Measurements from ENCODE around the gene RNF225.

RNF225 gene

GRCh38 chr19:58382997-58383603 lies 12.4 kb upstream of the RNF225 start:
- TF ChIP-seq CTCF (IDR thresholded peaks at IDR 0.05; ENCODE audit: low read depth, low read length, missing control alignments) = no peak
- no peak for DNase-seq (ENCODE audit: low read depth)
- no peak overlapping the region for H3K4me3 ChIP-seq (ENCODE audit: low read depth, low read length)
- in situ Hi-C loops (cut with HindIII; ENCODE audit: low sequenced_read_pairs) = no loop called here

GRCh38 chr19:58385313-58385890 lies 10.1 kb upstream of the RNF225 start:
- DNase-seq (ENCODE audit: low read depth) = no peak
- peak overlapping the region; percentile 88 for H3K4me3 ChIP-seq (ENCODE audit: low read depth, low read length)
- in situ Hi-C loops (cut with HindIII; ENCODE audit: low sequenced_read_pairs) = no loop called here
- no peak for TF ChIP-seq CTCF (IDR thresholded peaks at IDR 0.05; ENCODE audit: low read depth, low read length, missing control alignments)

- H3K4me3 ChIP-seq (ENCODE audit: low read depth, low read length) = peak overlapping the region; percentile 88
- DNase-seq (ENCODE audit: low read depth) = no peak
- in situ Hi-C loops (cut with HindIII; ENCODE audit: low sequenced_read_pairs) = no loop called here
- TF ChIP-seq CTCF (IDR thresholded peaks at IDR 0.05; ENCODE audit: low read depth, low read length, missing control alignments) = no peak
These were observed 9.4 kb upstream of the RNF225 start for GRCh38 chr19:58385891-58386575.

- in situ Hi-C loops (cut with HindIII; ENCODE audit: low sequenced_read_pairs) = no loop called here
- peak; percentile 95 for DNase-seq (ENCODE audit: low read depth)
- TF ChIP-seq CTCF (IDR thresholded peaks at IDR 0.05; ENCODE audit: low read depth, low read length, missing control alignments) = no peak
- H3K4me3 ChIP-seq (ENCODE audit: low read depth, low read length) = peak within 1 kb of the TSS; percentile 88
These were observed 8.7 kb upstream of the RNF225 start, which contains the start of gene RPS5 for GRCh38 chr19:58386576-58387337. TSS of gene RPS5 (plus strand) at chr19:58387269. CDS start at chr19:58388138, 869 bp downstream.

- in situ Hi-C loops (cut with HindIII; ENCODE audit: low sequenced_read_pairs) = no loop called here
- no peak for DNase-seq (ENCODE audit: low read depth)
- no peak for TF ChIP-seq CTCF (IDR thresholded peaks at IDR 0.05; ENCODE audit: low read depth, low read length, missing control alignments)
- peak overlapping the region; percentile 88 for H3K4me3 ChIP-seq (ENCODE audit: low read depth, low read length)
These were observed 7.9 kb upstream of the RNF225 start for GRCh38 chr19:58387338-58388174.

- TF ChIP-seq CTCF (IDR thresholded peaks at IDR 0.05; ENCODE audit: low read depth, low read length, missing control alignments) = no peak
- in situ Hi-C loops (cut with HindIII; ENCODE audit: low sequenced_read_pairs) = no loop called here
- peak overlapping the region; percentile 88 for H3K4me3 ChIP-seq (ENCODE audit: low read depth, low read length)
- DNase-seq (ENCODE audit: low read depth) = no peak
These were observed 7.3 kb upstream of the RNF225 start for GRCh38 chr19:58388175-58388526.
